B cell (primary cell): ENCODE results near the gene MAP3K5. TPM values are rescaled to one million over a fixed set of nuclear protein-coding genes. Genes with fewer than 3 reads are reported as not detected.

ENCODE experiments used
- ATAC-seq: fragments of 200-7000 bp; cut with Tn5 transposase; one replicate; pipeline ENCODE4 v1.10.0; 2021; ENCODE audit warnings: low read depth, mild to moderate bottlenecking, moderate number of reproducible peaks, moderate library complexity
- CTCF ChIA-PET: fragments of 350-600 bp; sonication (Branson Sonifier 250); formaldehyde crosslinking; loops from one replicate; lab custom pipeline; 2021; ENCODE audit warnings: antibody characterized with exemption, inconsistent platforms; lab: Charles Lee
- POLR2A ChIA-PET: fragments of 350-600 bp; sonication (Branson Sonifier 250); formaldehyde crosslinking; loops from one replicate; lab custom pipeline; 2021; ENCODE audit warnings: antibody characterized with exemption; lab: Charles Lee
- DNase-seq: peaks from one replicate; pipeline ENCODE4 v3.0.0; 2013
- H2AFZ ChIP-seq: 2 replicates; pipeline ENCODE4 v1.6.1; 2012; ENCODE audit warnings: mild to moderate bottlenecking, low read depth, low read length; ENCODE audit not compliant: insufficient read depth, poor library complexity, severe bottlenecking
- H3K27ac ChIP-seq, 2 donors: 1 replicate in 1 of 2; 2 replicates in 1 of 2; pipeline ENCODE4 v1.5.1; 2012 to 2013; ENCODE audit warnings: low read length in 2 of 2, mild to moderate bottlenecking in 2 of 2, moderate library complexity in 1 of 2
- H3K27me3 ChIP-seq, 4 experiments: fragments of 200-600 bp in 1 of 4; sonication (generic) in 1 of 4; replicated peaks in 1 of 4; 1 replicate in 2 of 4; 2 replicates in 2 of 4; pipeline versions ENCODE4 v1.6.1 to v1.7.0; 2013 to 2016; ENCODE audit warnings: low read length in 3 of 4, mild to moderate bottlenecking in 2 of 4, mixed read lengths in 1 of 4, moderate library complexity in 1 of 4; ENCODE audit not compliant: insufficient read depth in 4 of 4, control insufficient read depth in 3 of 4; ENCODE audit errors: control extremely low read depth in 1 of 4
- H3K36me3 ChIP-seq, 2 experiments: replicated peaks in 1 of 2; 1 replicate in 1 of 2; 2 replicates in 1 of 2; pipeline versions ENCODE4 v1.6.1 to v1.7.1; 2013; ENCODE audit warnings: low read length in 1 of 2; ENCODE audit not compliant: insufficient read depth in 2 of 2, control insufficient read depth in 1 of 2; ENCODE audit errors: control extremely low read depth in 1 of 2, extremely low read depth in 1 of 2
- H3K4me1 ChIP-seq, 2 donors: fragments of 200-600 bp in 1 of 2; sonication (generic) in 1 of 2; 1 replicate in 1 of 2; 2 replicates in 1 of 2; pipeline versions ENCODE4 v1.5.1 to v1.6.1; 2013 to 2017; ENCODE audit warnings: low read length in 2 of 2; ENCODE audit not compliant: control insufficient read depth in 2 of 2, insufficient read depth in 2 of 2
- H3K4me2 ChIP-seq: replicated peaks from 2 replicates; pipeline ENCODE3; 2012; ENCODE audit warnings: mild to moderate bottlenecking, low read depth, low read length; ENCODE audit not compliant: poor library complexity, severe bottlenecking
- H3K4me3 ChIP-seq, 5 experiments: fragments of 200-600 bp in 1 of 5; sonication (generic) in 1 of 5; 1 replicate in 3 of 5; 2 replicates in 2 of 5; pipeline versions ENCODE4 v1.5.1 to v1.7.0; 2011 to 2016; ENCODE audit warnings: low read length in 4 of 5, mild to moderate bottlenecking in 4 of 5, low read depth in 2 of 5, control low read depth in 1 of 5, moderate library complexity in 1 of 5; ENCODE audit not compliant: insufficient read depth in 1 of 5; ENCODE audit errors: control extremely low read depth in 1 of 5, extremely low read depth in 1 of 5
- H3K79me2 ChIP-seq: fragments of 200-600 bp; sonication (generic); one replicate; pipeline ENCODE4 v1.6.0; 2016; ENCODE audit warnings: low read length; ENCODE audit not compliant: control insufficient read depth, insufficient read depth
- H3K9ac ChIP-seq: fragments of 200-600 bp; sonication (generic); 2 replicates; pipeline ENCODE4 v1.6.1; 2017; ENCODE audit warnings: mild to moderate bottlenecking, low read length, moderate library complexity
- H3K9me3 ChIP-seq, 3 donors: one replicate each; pipeline versions ENCODE4 v1.6.1 to v1.7.1; 2013; ENCODE audit warnings: low read length in 2 of 3; ENCODE audit not compliant: control insufficient read depth in 2 of 3, insufficient read depth in 1 of 3; ENCODE audit errors: control extremely low read depth in 1 of 3
- H4K20me1 ChIP-seq: 2 replicates; pipeline ENCODE4 v1.6.0; 2012; ENCODE audit warnings: mild to moderate bottlenecking, low read length; ENCODE audit not compliant: insufficient read depth, control insufficient read depth, poor library complexity, severe bottlenecking
- H3K27ac Mint-ChIP-seq: one replicate; pipeline ENCODE4 v1.8.0; 2021; ENCODE audit warnings: mixed read lengths
- H3K27me3 Mint-ChIP-seq: one replicate; pipeline ENCODE4 v1.8.0; 2021; ENCODE audit warnings: mixed read lengths
- H3K4me1 Mint-ChIP-seq: one replicate; pipeline ENCODE4 v1.8.0; 2021; ENCODE audit warnings: mixed read lengths
- H3K4me3 Mint-ChIP-seq: one replicate; pipeline ENCODE4 v1.8.0; 2021; ENCODE audit warnings: mixed read lengths
- H3K9me3 Mint-ChIP-seq: one replicate; pipeline ENCODE4 v1.8.0; 2022; ENCODE audit warnings: mixed read lengths; ENCODE audit not compliant: insufficient read depth
- CTCF ChIP-seq: fragments of 200-600 bp; IDR thresholded peaks from one replicate; pipeline ENCODE4 v1.8.0; 2022; ENCODE audit warnings: antibody characterized with exemption, mild to moderate bottlenecking
- EZH2 ChIP-seq: IDR thresholded peaks from 2 replicates; pipeline ENCODE4 v1.6.1; 2012; ENCODE audit warnings: borderline replicate concordance, low read depth, mild to moderate bottlenecking, moderate library complexity, low read length; ENCODE audit not compliant: insufficient read depth, poor library complexity, severe bottlenecking
- WGBS: methylation state at CpG from one replicate; pipeline ENCODE4 v1.1.5; 2013; ENCODE audit warnings: missing lambda C conversion rate; ENCODE audit not compliant: insufficient coverage; 5-methylcytosine and 5-hydroxymethylcytosine counted together
- intact Hi-C: fragments of 100-400 bp; cut with micrococcal nuclease; formaldehyde crosslinking; loops from one replicate; pipeline ENCODE4 v1.10.0; 2022
- polyA plus RNA-seq: library from polyadenylated mRNA; depleted of rRNA; stranded (reverse); fragments of >200 nt; gene quantifications from 2 replicates; pipeline ENCODE4 v1.2.3, GENCODE V29; 2012
- total RNA-seq, 2 donors: library from RNA; stranded (reverse); fragments of 120-200 nt in 1 of 2; gene quantifications; 1 replicate in 1 of 2; 2 replicates in 1 of 2; pipeline versions ENCODE4 v1.2.3 to v1.2.4, GENCODE V29; 2013 to 2022

MAP3K5 gene
- total and polyA plus RNA-seq, 2 donors (not counting 1 experiment from before 2014, with no cell fraction given) = 5.7 to 34.1 TPM

- no CpG with 5 or more reads among the region's 5 CpGs for WGBS
- Mint-ChIP-seq H3K9me3 (no peaks in the 10 kb centered on the region), H3K4me1 (peaks cover 11% of the 10 kb centered on the region), H3K4me3 (no peak overlapping the region), H3K27ac (no peak overlapping the region), H3K27me3 (peaks cover 3% of the 10 kb centered on the region)
- Histone ChIP-seq H3K4me1 (peaks cover 7 to 9% of the 10 kb centered on the region in 2 donors), H3K9me3 (no peaks in the 10 kb centered on the region), H3K27me3 (peaks cover 0 to 5% (median 0%) of the 10 kb centered on the region in 4 experiments), H3K4me2 (no peak overlapping the region), H3K4me3 (no peak overlapping the region), H3K36me3 (no peaks in the 10 kb centered on the region), H2AFZ (no peak overlapping the region), H3K79me2 (no peaks in the 10 kb centered on the region), H3K27ac (no peak overlapping the region), H4K20me1 (no peaks in the 10 kb centered on the region), H3K9ac (no peak overlapping the region)
- ChIA-PET POLR2A (no interaction called here), CTCF (interaction anchor here (3.3 kb wide), 1 partner anchor 152 kb away, joined by 66 read pairs; no protein-coding TSS in a partner anchor)
- DNase-seq (no peak), ATAC-seq (no peak)
- TF ChIP-seq CTCF (no peak), EZH2 (no peak)
- intact Hi-C loops = loop anchor here (10.0 kb wide), 1 partner anchor 129 kb away; the partner anchor contains the start of gene SLC35D3
Observed at GRCh38 chr6:136795996-136796395, 3.7 kb upstream of the MAP3K5 start.

- WGBS = 100% methylated on average over 1 of the region's 2 CpGs
- no peak for TF ChIP-seq CTCF
- no peak for TF ChIP-seq EZH2
- Histone ChIP-seq H3K4me2 (no peak overlapping the region), H3K27ac (no peak overlapping the region), H3K27me3 (peaks cover 0 to 1% (median 0%) of the 10 kb centered on the region in 4 experiments), H2AFZ (no peak overlapping the region), H3K36me3 (no peaks in the 10 kb centered on the region), H3K4me1 (peaks cover 10 to 13% of the 10 kb centered on the region in 2 donors), H4K20me1 (no peaks in the 10 kb centered on the region), H3K9ac (no peak overlapping the region), H3K4me3 (no peak overlapping the region), H3K9me3 (no peaks in the 10 kb centered on the region), H3K79me2 (peaks cover 2% of the 10 kb centered on the region)
- Mint-ChIP-seq H3K4me3 (no peak overlapping the region), H3K4me1 (peaks cover 17% of the 10 kb centered on the region), H3K27ac (no peak overlapping the region), H3K9me3 (no peaks in the 10 kb centered on the region), H3K27me3 (no peaks in the 10 kb centered on the region)
- ATAC-seq (no peak), DNase-seq (no peak)
- intact Hi-C loops = loop anchor here (10.0 kb wide), 1 partner anchor 129 kb away; the partner anchor contains the start of gene SLC35D3
- POLR2A ChIA-PET = no interaction called here
- CTCF ChIA-PET = interaction anchor here (0.6 to 3.3 kb wide), 6 partner anchors 27 to 187 kb away, joined by 3 to 66 read pairs (median 6); partner anchors contain the start of gene PEX7
Observed at GRCh38 chr6:136795386-136795785, 3.1 kb upstream of the MAP3K5 start.
